Mesothelial cell of epicardium (in vitro differentiated cells): ENCODE results near the gene AGRN. TPM values are rescaled to one million over a fixed set of nuclear protein-coding genes. Genes with fewer than 3 reads are reported as not detected.

Experiments
- DNase-seq, 2 experiments: peaks; one replicate each; pipeline ENCODE4 v3.0.0; 2021; ENCODE audit warnings: low spot score in 2 of 2; ENCODE audit not compliant: unreplicated experiment in 2 of 2
- H3K27ac Mint-ChIP-seq: 2 replicates; pipeline ENCODE4 v1.8.0; 2021; ENCODE audit warnings: mixed read lengths
- H3K27me3 Mint-ChIP-seq: 2 replicates; pipeline ENCODE4 v1.8.0; 2021; ENCODE audit warnings: low read depth, mixed read lengths
- H3K36me3 Mint-ChIP-seq: 2 replicates; pipeline ENCODE4 v1.8.0; 2021; ENCODE audit warnings: mixed read lengths
- H3K4me1 Mint-ChIP-seq: 2 replicates; pipeline ENCODE4 v1.8.0; 2021; ENCODE audit warnings: mixed read lengths
- H3K4me3 Mint-ChIP-seq: 2 replicates; pipeline ENCODE4 v1.8.0; 2021; ENCODE audit warnings: mild to moderate bottlenecking, moderate library complexity, mixed read lengths
- H3K9me3 Mint-ChIP-seq: 2 replicates; pipeline ENCODE4 v1.8.0; 2021; ENCODE audit warnings: mixed read lengths
- CTCF ChIP-seq: fragments of 200-600 bp; sonication (generic); IDR thresholded peaks from one replicate; pipeline ENCODE4 v1.5.0; 2021; ENCODE audit warnings: antibody characterized with exemption; ENCODE audit not compliant: unreplicated experiment
- total RNA-seq: library from RNA; stranded (reverse); gene quantifications from 3 replicates; pipeline ENCODE4 v1.2.1, GENCODE V29; 2021

Gene AGRN
- total RNA-seq, 1 donor from 2014 or later, result 514 TPM

GRCh38 chr1:1088801-1089680 lies 69.1 kb downstream of the AGRN start:
- Mint-ChIP-seq H3K4me1 (no peaks in the 10 kb centered on the region), H3K36me3 (peaks cover 7% of the 10 kb centered on the region), H3K27me3 (no peaks in the 10 kb centered on the region), H3K9me3 (no peaks in the 10 kb centered on the region), H3K27ac (no peak overlapping the region), H3K4me3 (no peak overlapping the region)
- peak; percentile 15 to 36 for DNase-seq
- no peak for TF ChIP-seq CTCF

DNA sequence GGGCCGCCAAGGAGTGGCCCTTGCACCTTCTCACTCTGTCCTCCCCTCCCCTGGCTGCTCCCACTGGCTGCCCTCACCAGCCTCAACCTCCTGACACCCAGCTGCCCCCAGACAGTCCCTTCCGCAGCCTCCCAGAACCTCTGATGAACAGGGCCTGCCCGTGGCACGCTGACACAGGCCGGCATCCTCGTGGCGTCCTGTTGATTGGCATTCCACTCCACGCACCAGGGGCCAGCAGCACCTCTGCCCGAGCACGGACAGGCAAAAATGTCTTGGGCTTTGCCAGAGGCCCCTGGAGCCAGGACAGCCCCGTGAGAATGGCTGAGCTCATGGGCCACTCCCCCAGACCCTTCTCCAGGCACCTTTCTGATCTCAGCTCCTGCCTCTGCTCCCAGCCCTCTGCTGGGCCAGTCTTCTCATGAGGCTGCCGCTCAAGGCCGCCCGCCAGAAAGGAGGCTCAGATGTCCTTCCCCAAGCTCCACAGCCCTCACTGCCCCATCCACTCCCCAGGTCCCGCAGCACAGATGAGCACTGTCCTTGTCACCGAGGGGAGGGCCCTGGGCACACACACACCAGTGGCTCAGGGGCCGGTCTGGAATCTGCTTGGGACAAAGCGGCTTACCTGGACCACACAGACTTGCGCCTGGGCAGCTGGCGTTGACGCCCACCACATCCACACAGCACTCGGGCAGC lies 70.0 kb downstream of the AGRN start:
- H3K27ac Mint-ChIP-seq, result no peak overlapping the region
- DNase-seq, result peak; percentile 18 to 30
- H3K4me3 Mint-ChIP-seq, result no peak overlapping the region
- peaks cover 7% of the 10 kb centered on the region for H3K36me3 Mint-ChIP-seq
- no peaks in the 10 kb centered on the region for H3K27me3 Mint-ChIP-seq
- no peaks in the 10 kb centered on the region for H3K4me1 Mint-ChIP-seq
- no peak for TF ChIP-seq CTCF
- peaks cover 3% of the 10 kb centered on the region for H3K9me3 Mint-ChIP-seq

DNA sequence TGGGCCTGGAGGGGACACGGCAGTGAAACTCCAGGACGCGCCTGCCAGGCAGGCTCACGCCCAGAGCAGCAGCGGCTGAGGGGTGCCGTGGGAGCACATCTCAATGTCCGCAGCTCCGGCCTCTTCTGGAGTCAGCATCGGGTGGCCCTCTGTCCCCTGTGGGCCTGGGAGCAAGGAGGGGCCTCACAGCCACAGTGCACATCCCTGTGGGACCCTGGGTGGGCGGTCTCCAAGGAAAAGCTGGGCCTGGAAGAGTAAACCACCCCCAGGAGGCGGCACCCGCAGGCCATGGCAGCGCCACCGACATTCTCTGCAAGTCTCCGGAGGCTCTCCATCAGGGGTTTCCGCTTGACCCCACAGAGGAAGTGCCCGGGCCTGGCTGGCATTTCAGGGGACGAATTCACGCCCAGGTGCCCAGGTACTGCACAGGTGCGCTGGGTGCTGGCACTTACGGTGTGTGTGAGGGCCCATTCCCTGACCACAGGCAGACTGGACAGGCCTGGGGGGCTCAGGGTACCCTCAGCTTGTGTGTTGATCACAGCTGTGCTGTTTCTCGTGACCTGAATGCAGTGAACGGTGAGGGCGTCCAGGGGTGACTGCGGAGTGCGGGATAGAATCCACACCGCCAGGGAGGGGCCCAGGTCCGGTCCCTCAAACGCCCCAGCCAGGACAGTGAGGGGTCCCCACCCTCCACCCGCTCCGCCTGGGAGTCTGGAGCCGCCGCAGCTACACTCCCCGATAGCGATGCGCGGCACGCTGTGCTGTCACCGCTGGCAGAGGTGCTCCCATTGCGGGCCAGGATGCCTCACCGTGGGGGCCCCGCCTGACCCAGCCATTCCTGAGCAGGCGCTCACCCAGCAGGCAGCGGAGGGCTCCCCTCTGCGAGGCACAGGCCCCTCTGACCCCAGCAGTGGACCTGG lies 70.8 kb downstream of the AGRN start:
- no peaks in the 10 kb centered on the region for H3K4me1 Mint-ChIP-seq
- DNase-seq, result peak; percentile 18 to 34
- TF ChIP-seq CTCF, result no peak
- H3K27me3 Mint-ChIP-seq, result no peaks in the 10 kb centered on the region
- peaks cover 11% of the 10 kb centered on the region for H3K36me3 Mint-ChIP-seq
- H3K4me3 Mint-ChIP-seq, result no peak overlapping the region
- H3K9me3 Mint-ChIP-seq, result peaks cover 11% of the 10 kb centered on the region
- H3K27ac Mint-ChIP-seq, result no peak overlapping the region

GRCh38 chr1:1091344-1092148 lies 71.6 kb downstream of the AGRN start:
- TF ChIP-seq CTCF, result no peak
- Mint-ChIP-seq H3K9me3 (peaks cover 15% of the 10 kb centered on the region), H3K36me3 (peaks cover 11% of the 10 kb centered on the region), H3K27ac (no peak overlapping the region), H3K27me3 (no peaks in the 10 kb centered on the region), H3K4me1 (no peaks in the 10 kb centered on the region), H3K4me3 (no peak overlapping the region)
- DNase-seq, result peak in 1 of 2 experiments; percentile 27
